ENCODE measurements around the gene KDM1A.

The KDM1A gene

DNA sequence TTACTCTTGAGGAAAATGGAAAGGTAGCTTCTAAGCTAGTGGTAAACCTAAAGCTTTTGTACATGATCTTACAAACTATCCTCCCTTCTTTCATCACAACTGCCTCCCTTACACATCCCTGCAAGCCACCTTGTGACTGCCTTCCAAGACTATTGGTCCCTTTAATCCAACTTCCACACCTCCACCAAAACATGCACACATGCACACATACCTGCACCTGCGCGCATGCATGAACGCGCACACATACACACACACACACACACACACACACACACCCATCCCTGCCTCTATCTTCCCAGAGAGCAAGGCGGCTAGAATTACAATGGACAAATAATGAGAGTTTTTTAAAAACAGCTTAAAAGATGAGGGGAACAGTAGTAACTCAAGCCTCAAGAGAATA is 91.1 kb downstream of the KDM1A start:
- DNase-seq (ENCODE audit: low read depth, low spot score), result no peak

DNA sequence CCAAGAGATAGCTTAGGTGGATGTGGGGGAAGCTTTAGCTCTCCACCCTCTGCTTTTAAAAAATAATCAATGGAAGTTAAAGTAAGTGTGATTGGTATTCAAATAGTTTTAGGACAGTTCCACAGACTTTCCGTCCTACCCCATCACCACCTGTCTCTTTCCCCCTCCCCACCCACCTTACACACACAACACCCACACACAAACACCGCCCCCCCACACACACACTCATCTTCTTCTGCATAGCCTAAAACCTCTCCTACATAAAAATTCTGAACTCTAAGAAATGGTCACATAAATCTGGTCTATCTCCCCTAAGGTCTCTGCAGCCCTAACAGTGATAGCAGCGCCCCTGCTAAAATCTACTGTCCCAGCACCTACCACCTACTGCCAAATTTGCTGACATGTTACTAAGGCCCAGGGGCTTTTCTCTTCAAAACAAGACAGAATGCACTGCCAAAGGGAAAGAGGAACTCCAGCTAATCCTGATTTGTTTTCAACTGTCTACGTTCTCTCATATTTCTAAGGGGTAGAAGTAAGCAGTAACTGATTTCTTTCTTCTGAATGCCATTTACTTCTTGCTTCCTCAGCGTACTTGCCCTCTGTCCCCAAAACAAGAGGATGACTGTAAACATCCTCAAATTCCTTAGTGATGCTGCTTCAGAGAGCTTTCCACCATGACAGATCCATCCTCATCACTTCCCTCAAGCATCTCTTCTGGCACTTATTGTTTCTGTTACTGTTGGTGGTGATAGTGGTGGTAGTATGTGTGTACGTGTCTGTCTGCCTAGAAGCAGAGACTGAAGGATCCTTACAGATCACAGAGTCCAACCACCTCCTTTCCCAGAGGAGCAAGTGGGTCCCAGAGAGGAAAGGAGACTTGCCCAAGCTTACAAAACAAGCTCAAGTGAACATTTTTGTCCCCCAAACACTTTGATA is 92.6 kb downstream of the KDM1A start:
- no peak for DNase-seq (ENCODE audit: low read depth, low spot score)

- DNase-seq (ENCODE audit: low read depth, low spot score), result no peak
Observed at GRCh38 chr1:23114424-23115079, 95.3 kb downstream of the KDM1A start.

- no peak for DNase-seq (ENCODE audit: low read depth, low spot score)
Observed at GRCh38 chr1:23116216-23116836, 97.1 kb downstream of the KDM1A start.

DNA sequence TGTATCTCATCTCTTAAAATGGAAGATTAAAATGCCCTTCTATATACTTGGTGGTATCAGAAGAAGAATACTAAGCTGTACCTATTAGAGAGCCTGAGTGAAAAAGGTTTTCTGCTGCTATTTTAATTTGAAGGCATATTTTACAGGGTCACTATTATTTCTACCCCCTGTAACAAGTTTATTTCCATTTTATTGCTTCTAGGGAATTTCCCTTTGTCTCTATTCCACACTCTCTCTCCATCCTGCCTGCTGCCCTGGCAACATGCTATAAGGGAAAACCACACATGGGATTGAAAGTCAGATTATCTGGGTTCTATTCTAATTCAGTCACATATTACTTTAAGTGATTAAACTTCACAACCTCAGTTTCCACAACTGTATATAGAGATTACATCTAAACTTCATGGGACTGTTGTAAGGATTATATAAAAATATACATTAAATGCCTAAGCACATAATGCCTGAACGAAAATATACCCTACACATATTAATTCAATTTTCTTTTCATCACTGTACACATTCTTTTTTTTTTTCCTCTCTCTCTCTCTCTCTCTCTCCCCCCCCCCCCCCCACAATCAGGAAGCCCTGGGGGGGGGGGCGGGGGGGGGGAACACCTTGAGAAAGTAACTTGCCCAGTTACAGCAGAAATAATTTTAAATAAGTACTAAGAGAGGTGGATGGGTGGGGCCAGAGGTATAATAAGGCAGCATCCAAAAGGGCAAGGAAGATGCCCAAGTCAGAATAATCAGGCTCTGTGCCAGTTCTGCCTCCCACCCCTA is 97.8 kb downstream of the KDM1A start:
- DNase-seq (ENCODE audit: low read depth, low spot score), result no peak

- no peak for DNase-seq (ENCODE audit: low read depth, low spot score)
Observed at GRCh38 chr1:23118407-23118806, 99.1 kb downstream of the KDM1A start.

GRCh38 chr1:23118957-23119792 is 99.9 kb downstream of the KDM1A start:
- DNase-seq (ENCODE audit: low read depth, low spot score), result no peak

DNA sequence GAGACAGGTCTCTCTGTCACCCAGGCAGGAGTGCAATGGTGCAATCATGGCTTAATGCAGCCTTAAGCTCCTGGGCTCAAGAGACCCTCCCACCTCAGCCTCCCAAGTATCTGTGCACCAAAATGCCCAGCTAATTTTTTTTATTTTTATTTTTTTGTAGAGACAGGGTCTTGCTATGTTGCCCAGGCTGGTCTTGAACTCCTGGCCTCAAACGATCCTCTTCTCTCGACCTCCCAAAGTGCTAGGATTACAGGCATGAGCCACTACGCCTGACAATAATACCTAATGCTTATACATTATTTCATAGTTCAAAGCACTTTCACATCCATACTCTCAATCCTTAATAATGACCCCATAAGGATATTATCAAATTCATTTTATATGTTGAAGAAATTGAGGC is 101.1 kb downstream of the KDM1A start:
- no peak for DNase-seq (ENCODE audit: low read depth, low spot score)

DNA sequence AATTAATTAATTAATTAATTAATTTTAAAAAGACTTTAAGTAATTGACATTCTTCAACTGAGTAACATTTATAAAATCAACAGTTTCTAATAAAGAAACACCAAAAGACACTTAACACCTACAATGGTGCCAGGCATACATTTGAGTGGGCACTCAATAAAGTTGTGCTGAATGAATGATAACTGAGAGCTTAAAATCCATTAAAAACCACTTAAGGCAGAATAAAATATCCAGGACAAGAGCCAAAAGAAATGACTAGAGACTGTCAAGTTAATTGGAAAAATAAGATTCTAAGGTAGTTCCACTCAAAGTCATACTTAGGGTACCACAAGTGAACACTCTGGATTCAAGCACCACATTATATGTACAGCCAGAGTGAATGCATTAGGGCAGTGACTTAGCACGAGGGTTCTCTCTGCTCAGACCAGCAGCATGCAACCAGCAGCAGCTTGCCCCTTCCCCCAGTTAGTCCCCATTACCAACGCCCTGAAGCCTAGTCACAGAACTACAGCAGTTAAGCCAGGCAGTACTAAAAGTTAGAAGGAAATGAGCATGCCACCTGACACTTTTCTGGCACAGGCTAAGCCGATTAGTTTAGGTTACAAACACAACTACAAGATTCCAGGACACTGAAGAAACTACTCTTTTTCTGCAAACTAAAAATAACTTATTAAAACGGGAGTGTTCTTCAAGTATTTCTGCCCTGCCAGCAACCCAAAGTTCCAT is 102.9 kb downstream of the KDM1A start:
- no peak for DNase-seq (ENCODE audit: low read depth, low spot score)

GRCh38 chr1:23122796-23123195 is 103.5 kb downstream of the KDM1A start:
- no peak for DNase-seq (ENCODE audit: low read depth, low spot score)

DNA sequence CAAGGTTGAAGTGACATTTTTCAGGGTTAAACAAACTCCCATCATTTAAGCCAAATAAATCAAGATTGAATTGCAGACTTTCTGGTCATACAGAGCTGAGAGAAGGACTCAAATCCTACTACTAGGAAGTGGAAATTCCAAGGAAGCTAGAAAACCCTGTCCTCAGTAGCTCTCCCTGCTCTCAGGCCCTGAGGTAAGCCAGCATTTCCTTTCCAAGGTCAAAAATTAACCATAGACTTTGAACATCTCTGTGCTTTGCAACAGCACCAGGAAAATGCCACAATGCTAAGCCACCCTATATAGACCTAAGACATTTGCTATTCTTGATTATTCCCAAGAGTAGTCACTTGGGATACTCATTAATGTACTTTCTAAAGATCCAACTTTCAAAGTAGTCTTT is 104.3 kb downstream of the KDM1A start:
- no peak for DNase-seq (ENCODE audit: low read depth, low spot score)

DNA sequence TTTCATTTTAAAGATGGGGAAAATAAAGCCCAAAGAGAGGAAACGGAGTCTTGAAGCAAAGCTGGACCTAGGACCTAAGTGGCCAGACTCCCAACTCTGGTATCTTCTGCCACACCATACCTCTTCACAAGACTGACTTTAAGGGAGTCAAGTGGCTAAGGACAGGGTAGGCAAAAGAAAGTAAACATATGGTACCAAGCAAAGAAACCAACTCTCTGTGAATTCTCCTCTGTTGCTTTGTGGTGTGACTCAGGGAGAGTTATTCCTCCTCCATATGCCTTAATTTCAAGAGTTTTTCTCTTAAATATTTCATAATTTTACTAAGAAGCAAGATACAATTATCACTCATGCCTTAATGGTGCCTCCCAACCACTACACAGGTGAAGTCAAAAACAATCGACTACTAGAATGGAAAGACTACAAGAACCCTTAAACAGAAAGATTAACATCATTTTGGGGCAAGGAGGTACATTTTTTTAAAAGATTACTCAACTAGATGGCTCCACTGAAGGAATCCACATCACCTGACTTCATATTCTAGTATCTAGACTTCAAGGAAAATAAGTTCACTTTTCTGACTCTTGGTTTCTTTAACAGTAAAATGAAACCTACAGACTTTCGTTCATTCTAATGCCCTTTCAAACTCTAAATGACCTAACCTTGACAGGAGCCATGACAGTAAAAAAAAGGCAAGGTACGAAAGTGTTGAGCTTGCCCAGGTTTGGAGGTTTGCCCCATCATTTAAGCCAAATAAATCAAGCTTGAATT is 105.2 kb downstream of the KDM1A start:
- DNase-seq (ENCODE audit: low read depth, low spot score), result no peak

GRCh38 chr1:23125489-23125888 is 106.2 kb downstream of the KDM1A start:
- DNase-seq (ENCODE audit: low read depth, low spot score), result no peak

GRCh38 chr1:23126200-23126599 is 106.9 kb downstream of the KDM1A start:
- no peak for DNase-seq (ENCODE audit: low read depth, low spot score)

DNA sequence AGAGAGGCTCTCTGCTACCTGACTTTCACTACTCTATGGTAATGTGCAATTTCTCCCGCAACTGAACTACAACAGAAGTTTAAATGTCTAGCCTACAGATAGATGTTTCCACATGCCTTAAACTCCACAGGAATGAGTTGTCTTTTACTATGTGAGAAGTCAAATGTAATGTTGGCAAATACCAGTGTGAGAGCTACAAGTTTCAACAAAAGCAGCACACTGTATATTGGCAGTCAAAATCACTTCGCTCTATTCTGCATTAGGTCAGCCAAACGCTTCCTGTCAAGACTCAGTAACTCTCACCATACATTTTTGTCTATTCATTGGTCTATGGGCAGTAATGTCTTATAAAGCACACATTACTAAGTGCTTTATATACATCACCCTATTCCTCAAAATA is 107.5 kb downstream of the KDM1A start:
- no peak for DNase-seq (ENCODE audit: low read depth, low spot score)

- DNase-seq (ENCODE audit: low read depth, low spot score), result no peak
Observed at GRCh38 chr1:23129846-23130245, 110.6 kb downstream of the KDM1A start.

GRCh38 chr1:23132033-23132432 is 112.8 kb downstream of the KDM1A start:
- DNase-seq (ENCODE audit: low read depth, low spot score), result no peak
